Measurements from ENCODE around the gene LUZP1.

The LUZP1 gene

DNA sequence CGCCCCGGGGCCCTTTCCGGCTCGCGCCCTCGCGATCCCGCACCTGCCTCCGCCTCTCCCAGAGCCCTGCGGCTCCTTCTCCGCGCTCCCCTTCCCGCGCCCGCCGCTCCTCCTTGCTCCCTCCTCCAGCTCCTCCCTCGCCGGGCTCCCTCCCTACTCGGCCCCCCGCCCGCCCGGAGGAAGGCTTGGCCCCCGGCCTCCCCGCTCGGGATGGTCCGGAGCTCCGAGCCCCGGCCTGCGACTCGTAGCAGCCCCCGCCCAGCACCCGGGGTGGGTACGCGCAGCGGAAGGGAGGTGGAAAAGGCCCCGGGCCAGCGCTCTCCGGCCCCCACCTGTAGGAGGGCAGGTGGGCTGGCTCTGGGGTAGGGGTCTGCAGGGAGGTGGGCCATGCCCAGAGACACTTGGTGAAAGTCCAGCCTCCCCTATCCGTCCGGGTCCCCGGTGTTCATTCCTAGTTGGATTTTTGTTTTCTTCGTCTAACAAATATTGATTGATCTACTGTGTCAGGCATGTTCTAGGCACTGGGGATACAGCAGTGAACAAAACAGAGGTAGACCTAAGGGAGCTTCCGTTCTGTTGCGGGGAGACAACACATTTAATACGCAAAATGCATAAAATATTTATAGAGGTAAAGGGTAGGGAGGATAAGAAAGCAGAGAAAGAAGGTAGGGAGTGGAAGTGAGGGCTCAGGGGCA lies 48.9 kb upstream of the LUZP1 start, which contains the start of gene HTR1D:
TSS of gene HTR1D (minus strand) at position 82 of the 695 bp plus-strand sequence. CDS start 23,283 bp downstream, outside the sequence.
- Histone ChIP-seq H3K27ac (ENCODE audit: extremely low read depth, low read depth, low read length) (no peak within 1 kb of the TSS; the same call in 1 of the 2 replicates), H3K4me3 (ENCODE audit: low read depth, low read length) (peak within 1 kb of the TSS; percentile 51), H3K4me1 (ENCODE audit: control insufficient read depth, insufficient read depth, low read length) (no peaks in the 10 kb centered on the region), H3K9me3 (ENCODE audit: control insufficient read depth, insufficient read depth, low read depth, low read length) (no peaks in the 10 kb centered on the region), H3K36me3 (ENCODE audit: control insufficient read depth in 2 of 2, insufficient read depth in 1 of 2, low read length in 2 of 2) (no peaks in the 10 kb centered on the region)
- ChIA-PET POLR2A (interaction anchor here (1.1 kb wide), 1 partner anchor 10 kb away, joined by 3 read pairs; no protein-coding TSS in a partner anchor), CTCF (interaction anchor here (0.6 to 2.0 kb wide), 12 partner anchors 10 to 269 kb away, joined by 3 to 13 read pairs (median 4); no protein-coding TSS in a partner anchor)
- TF ChIP-seq FEZF1 (tag by site-specific recombination; IDR thresholded peaks at IDR 0.05), result no peak
- TF ChIP-seq ZSCAN23 (tag by site-specific recombination; IDR thresholded peaks at IDR 0.05), result no peak
- no peak for TF ChIP-seq TCF7L2 (IDR thresholded peaks at IDR 0.05; ENCODE audit: borderline replicate concordance, low read depth, low read length)
- peak; percentile 88; the same call in 1 of the 2 replicates for TF ChIP-seq ZNF610 (tag by site-specific recombination; IDR thresholded peaks at IDR 0.05; ENCODE audit: borderline replicate concordance)
- TF ChIP-seq ZNF138 (tag by site-specific recombination; IDR thresholded peaks at IDR 0.05; ENCODE audit: borderline replicate concordance), result no peak
- no peak for TF ChIP-seq KLF9 (tag by site-specific recombination; IDR thresholded peaks at IDR 0.05; ENCODE audit: low read depth)
- peak; percentile 45 for TF ChIP-seq SP3 (tag by site-specific recombination; IDR thresholded peaks at IDR 0.05)
- no peak for TF ChIP-seq ZNF24 (tag by site-specific recombination; IDR thresholded peaks at IDR 0.05)
- no peak for TF ChIP-seq ZNF366 (tag by site-specific recombination; conservative IDR thresholded peaks at IDR 0.05)
- TF ChIP-seq ZNF660 (tag by site-specific recombination; IDR thresholded peaks at IDR 0.05), result no peak
- no peak for TF ChIP-seq ZNF530 (tag by site-specific recombination; IDR thresholded peaks at IDR 0.05; ENCODE audit: low read depth)
- no peak for TF ChIP-seq ZNF121 (tag by site-specific recombination; IDR thresholded peaks at IDR 0.05)
- TF ChIP-seq, protein P1, sequence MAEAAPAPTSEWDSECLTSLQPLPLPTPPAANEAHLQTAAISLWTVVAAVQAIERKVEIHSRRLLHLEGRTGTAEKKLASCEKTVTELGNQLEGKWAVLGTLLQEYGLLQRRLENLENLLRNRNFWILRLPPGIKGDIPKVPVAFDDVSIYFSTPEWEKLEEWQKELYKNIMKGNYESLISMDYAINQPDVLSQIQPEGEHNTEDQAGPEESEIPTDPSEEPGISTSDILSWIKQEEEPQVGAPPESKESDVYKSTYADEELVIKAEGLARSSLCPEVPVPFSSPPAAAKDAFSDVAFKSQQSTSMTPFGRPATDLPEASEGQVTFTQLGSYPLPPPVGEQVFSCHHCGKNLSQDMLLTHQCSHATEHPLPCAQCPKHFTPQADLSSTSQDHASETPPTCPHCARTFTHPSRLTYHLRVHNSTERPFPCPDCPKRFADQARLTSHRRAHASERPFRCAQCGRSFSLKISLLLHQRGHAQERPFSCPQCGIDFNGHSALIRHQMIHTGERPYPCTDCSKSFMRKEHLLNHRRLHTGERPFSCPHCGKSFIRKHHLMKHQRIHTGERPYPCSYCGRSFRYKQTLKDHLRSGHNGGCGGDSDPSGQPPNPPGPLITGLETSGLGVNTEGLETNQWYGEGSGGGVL (tag by site-specific recombination; IDR thresholded peaks at IDR 0.05), result peak; percentile 81
- no peak for TF ChIP-seq ZNF654 (tag by site-specific recombination; IDR thresholded peaks at IDR 0.05; ENCODE audit: low read depth)
- TF ChIP-seq ZNF221 (tag by site-specific recombination; IDR thresholded peaks at IDR 0.05; ENCODE audit: borderline replicate concordance), result no peak
- TF ChIP-seq SP2 (tag by site-specific recombination; IDR thresholded peaks at IDR 0.05), result peak; percentile 67
- TF ChIP-seq, protein P2, sequence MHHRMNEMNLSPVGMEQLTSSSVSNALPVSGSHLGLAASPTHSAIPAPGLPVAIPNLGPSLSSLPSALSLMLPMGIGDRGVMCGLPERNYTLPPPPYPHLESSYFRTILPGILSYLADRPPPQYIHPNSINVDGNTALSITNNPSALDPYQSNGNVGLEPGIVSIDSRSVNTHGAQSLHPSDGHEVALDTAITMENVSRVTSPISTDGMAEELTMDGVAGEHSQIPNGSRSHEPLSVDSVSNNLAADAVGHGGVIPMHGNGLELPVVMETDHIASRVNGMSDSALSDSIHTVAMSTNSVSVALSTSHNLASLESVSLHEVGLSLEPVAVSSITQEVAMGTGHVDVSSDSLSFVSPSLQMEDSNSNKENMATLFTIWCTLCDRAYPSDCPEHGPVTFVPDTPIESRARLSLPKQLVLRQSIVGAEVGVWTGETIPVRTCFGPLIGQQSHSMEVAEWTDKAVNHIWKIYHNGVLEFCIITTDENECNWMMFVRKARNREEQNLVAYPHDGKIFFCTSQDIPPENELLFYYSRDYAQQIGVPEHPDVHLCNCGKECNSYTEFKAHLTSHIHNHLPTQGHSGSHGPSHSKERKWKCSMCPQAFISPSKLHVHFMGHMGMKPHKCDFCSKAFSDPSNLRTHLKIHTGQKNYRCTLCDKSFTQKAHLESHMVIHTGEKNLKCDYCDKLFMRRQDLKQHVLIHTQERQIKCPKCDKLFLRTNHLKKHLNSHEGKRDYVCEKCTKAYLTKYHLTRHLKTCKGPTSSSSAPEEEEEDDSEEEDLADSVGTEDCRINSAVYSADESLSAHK (tag by site-specific recombination; IDR thresholded peaks at IDR 0.05), result no peak
- TF ChIP-seq ZSCAN16 (tag by site-specific recombination; IDR thresholded peaks at IDR 0.05), result no peak
- TF ChIP-seq ZFP69B (tag by site-specific recombination; IDR thresholded peaks at IDR 0.05), result no peak
- 0 out of 2 replicates have a peak, but pooled peaks have one; percentile 13 for TF ChIP-seq ZFHX2 (tag by site-specific recombination; conservative IDR thresholded peaks at IDR 0.05)
- TF ChIP-seq EGR2 (tag by site-specific recombination; IDR thresholded peaks at IDR 0.05; ENCODE audit: low read depth), result 0 out of 2 replicates have a peak, but pooled peaks have one; percentile 5
- TF ChIP-seq ZNF202 (tag by site-specific recombination; IDR thresholded peaks at IDR 0.05; ENCODE audit: borderline replicate concordance), result no peak
- TF ChIP-seq ZNF747 (tag by site-specific recombination; IDR thresholded peaks at IDR 0.05), result no peak
- TF ChIP-seq, protein P3, sequence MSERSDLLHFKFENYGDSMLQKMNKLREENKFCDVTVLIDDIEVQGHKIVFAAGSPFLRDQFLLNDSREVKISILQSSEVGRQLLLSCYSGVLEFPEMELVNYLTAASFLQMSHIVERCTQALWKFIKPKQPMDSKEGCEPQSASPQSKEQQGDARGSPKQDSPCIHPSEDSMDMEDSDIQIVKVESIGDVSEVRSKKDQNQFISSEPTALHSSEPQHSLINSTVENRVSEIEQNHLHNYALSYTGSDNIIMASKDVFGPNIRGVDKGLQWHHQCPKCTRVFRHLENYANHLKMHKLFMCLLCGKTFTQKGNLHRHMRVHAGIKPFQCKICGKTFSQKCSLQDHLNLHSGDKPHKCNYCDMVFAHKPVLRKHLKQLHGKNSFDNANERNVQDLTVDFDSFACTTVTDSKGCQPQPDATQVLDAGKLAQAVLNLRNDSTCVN (tag by site-specific recombination; optimal IDR thresholded peaks at IDR 0.05), result peak; percentile 73
- TF ChIP-seq ZNF629 (tag by site-specific recombination; IDR thresholded peaks at IDR 0.05), result no peak
- TF ChIP-seq, protein P4, sequence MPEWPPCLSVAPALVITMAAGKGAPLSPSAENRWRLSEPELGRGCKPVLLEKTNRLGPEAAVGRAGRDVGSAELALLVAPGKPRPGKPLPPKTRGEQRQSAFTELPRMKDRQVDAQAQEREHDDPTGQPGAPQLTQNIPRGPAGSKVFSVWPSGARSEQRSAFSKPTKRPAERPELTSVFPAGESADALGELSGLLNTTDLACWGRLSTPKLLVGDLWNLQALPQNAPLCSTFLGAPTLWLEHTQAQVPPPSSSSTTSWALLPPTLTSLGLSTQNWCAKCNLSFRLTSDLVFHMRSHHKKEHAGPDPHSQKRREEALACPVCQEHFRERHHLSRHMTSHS (tag by site-specific recombination; IDR thresholded peaks at IDR 0.05), result no peak
- TF ChIP-seq ZFP3 (tag by site-specific recombination; IDR thresholded peaks at IDR 0.05; ENCODE audit: low read depth), result no peak
- TF ChIP-seq ZNF10 (tag by site-specific recombination; IDR thresholded peaks at IDR 0.05), result no peak
- TF ChIP-seq ZNF350 (tag by site-specific recombination; IDR thresholded peaks at IDR 0.05), result no peak
- no peak for TF ChIP-seq YY2 (tag by site-specific recombination; IDR thresholded peaks at IDR 0.05)
- no peak for TF ChIP-seq ZNF571 (tag by site-specific recombination; IDR thresholded peaks at IDR 0.05)
- TF ChIP-seq ZNF837 (tag by site-specific recombination; IDR thresholded peaks at IDR 0.05), result no peak
- no peak for TF ChIP-seq ZNF624 (tag by site-specific recombination; IDR thresholded peaks at IDR 0.05)
- no peak for TF ChIP-seq GFI1B (tag by site-specific recombination; IDR thresholded peaks at IDR 0.05)
